ENCODE results near the gene BCAP31. TPM values are rescaled to one million over a fixed set of nuclear protein-coding genes. Genes with fewer than 3 reads are reported as not detected.
"Not testable (repeated sequence)": the region's sequence is repeated elsewhere in the genome, so short reads cannot be mapped to it uniquely, and the experiment has no call there.

BCAP31 gene
- total RNA-seq, 1 donor from 2014 or later: 206 TPM

DNA sequence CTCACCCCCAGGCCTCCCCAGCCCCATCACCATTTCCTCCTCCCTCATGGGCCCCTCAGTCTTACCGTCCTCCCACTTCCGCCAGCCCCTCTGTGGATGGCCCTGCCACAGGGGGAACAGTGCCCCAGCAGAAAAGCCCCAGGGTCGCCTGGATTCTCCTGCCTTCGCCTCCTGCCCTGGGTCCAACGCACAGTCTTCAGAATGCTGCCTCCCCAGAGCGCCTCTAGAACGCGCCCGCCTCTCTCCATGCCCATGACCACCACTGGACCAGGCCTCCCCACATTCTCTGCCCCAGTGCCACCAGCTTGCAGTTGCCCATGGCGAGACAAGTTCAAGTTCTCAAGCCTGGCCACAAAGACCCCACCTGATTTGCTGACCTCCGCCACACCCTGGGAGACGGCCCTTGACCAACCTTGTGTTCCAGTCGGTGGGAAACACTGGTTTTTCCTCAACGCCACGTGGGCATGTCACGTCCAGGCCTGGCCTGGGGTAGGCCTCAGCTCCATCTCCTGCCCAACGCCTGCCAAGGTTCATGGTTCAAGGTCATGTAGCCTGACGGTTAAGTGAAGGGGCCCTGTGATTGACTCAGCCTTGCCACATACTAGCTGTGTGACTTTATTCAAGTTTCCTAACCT lies 39.2 kb upstream of the BCAP31 start:
- no peak for DNase-seq (ENCODE audit: extremely low read depth, low read depth, low spot score)

DNA sequence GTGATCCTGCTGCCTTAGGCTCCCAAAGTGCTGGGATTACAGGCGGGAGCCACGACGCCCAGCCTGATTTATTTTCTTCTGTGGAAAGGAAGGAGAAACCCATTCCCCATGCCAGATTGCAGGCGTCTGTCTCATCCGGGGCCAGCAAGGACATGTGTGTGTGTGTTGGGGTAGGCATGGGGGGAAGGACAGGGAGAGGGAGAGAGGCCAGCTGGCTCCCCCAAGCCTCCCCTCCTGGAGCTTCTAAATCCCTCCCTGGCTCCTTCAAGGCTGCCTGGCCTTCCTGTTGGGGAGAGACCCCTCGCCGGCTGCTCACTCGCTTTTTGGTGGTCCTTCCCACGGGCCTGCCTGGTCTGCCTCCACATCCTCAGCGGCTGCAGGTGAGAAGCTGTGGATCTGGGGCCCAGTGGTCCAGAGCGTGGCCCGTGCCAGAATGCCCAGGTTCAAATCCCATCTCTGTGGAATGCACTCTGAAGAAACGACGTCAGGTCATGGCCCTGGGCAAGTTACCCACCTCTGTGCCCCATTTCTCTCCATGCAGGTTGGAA lies 38.5 kb upstream of the BCAP31 start:
- no peak for DNase-seq (ENCODE audit: extremely low read depth, low read depth, low spot score)

GRCh38 chrX:153761863-153762262 lies 37.7 kb upstream of the BCAP31 start:
- no peak for DNase-seq (ENCODE audit: extremely low read depth, low read depth, low spot score)

DNA sequence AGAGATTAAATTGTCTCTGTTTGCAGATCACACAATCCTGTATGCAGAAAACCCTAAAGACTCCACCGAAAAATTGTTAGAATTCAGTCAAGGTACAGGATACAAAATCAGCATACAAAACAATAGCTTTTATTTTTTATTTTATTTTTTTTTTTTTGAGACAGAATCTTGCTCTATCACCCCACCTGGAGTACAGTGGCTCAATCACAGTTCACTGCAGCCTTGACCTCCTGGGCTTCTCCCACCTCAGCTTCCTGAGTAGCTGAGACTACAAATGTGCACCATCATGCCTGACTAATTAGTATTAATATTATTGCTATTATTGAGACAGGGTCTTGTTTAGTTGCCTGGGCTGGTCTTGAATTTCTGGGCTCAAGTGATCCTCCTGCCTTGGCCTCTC lies 30.9 kb upstream of the BCAP31 start:
- DNase-seq (ENCODE audit: extremely low read depth, low read depth, low spot score): no peak

- DNase-seq (ENCODE audit: extremely low read depth, low read depth, low spot score): no peak
Measured at GRCh38 chrX:153750127-153750774, 26.1 kb upstream of the BCAP31 start.

GRCh38 chrX:153749017-153749416 lies 24.8 kb upstream of the BCAP31 start:
- DNase-seq (ENCODE audit: extremely low read depth, low read depth, low spot score): not testable (repeated sequence)

- not testable (repeated sequence) for DNase-seq (ENCODE audit: extremely low read depth, low read depth, low spot score)
Measured at GRCh38 chrX:153746991-153747390, 22.8 kb upstream of the BCAP31 start.

GRCh38 chrX:153746359-153746758 lies 22.2 kb upstream of the BCAP31 start:
- DNase-seq (ENCODE audit: extremely low read depth, low read depth, low spot score): no peak

DNA sequence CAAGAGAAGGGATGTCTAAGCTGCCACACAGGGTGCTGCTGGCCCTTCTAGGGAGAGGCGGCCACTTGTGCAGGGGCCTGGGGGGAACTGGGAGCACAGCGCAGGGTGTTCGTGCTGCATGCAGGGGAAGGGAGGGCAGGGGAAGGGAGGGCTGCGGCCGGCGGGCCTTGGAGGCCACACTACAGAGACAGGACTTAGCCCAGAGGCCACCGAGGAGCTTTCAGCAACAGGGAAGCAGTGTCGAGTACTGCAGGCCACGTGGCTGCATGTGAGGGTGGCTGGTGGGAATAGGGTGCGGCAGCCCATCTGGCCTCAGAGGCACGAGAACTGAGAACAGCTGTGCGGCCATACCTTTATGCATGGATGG lies 20.9 kb upstream of the BCAP31 start:
- not testable (repeated sequence) for DNase-seq (ENCODE audit: extremely low read depth, low read depth, low spot score)

- DNase-seq (ENCODE audit: extremely low read depth, low read depth, low spot score): no peak
Measured at GRCh38 chrX:153744210-153745066, 20.3 kb upstream of the BCAP31 start.

DNA sequence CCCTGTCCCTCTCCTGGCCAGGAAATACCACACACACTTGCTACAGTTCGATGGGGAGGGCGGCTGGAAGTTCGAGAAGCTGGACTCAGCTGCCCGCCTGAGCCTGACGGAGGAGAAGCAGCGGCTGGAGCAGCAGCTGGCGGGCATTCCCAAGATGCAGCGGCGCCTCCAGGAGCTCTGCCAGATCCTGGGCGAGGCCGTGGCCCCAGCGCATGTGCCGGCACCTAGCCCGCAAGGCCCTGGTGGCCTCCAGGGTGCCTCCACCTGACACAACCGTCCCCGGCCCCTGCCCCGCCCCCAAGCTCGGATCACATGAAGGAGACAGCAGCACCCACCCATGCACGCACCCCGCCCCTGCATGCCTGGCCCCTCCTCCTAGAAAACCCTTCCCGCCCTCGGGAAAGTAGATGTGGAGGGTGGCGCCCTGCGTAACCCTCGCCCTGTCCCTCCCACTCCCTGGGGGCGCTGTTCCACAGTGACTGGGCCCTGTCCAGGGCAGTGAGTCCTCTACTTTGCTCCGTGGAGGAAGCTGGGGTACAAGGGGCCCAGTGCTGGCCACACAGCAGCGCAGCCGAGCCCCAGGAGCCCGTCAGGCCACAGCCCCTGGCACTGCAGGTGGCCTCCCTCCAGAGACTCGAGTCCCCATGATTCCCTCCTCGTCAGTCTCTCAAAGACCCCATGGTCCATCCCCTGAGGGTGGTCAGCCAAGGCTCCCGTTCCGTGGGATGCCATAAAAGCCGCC lies 19.5 kb upstream of the BCAP31 start:
- not testable (repeated sequence) for DNase-seq (ENCODE audit: extremely low read depth, low read depth, low spot score)

GRCh38 chrX:153742796-153743467 lies 18.7 kb upstream of the BCAP31 start:
- DNase-seq (ENCODE audit: extremely low read depth, low read depth, low spot score): not testable (repeated sequence)

DNA sequence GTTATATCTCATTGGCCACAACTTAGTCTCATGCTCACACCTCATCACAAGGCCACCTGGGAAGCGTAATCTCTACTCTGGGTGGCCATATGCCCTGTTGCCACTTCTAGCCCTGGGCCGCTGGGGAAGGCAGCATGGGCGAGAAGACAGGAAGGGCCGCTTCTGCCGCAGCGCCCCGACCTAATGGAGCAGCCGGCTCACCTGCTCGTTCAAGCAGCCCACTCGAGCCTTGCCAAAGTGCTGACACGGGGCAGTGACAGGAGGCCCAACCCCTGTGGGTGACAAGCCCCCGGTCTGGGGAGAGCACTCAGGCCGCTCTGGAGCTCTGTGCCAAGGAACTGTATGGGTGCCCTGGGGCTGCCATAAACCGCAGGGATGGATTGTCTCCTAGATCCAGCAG lies 17.9 kb upstream of the BCAP31 start:
- not testable (repeated sequence) for DNase-seq (ENCODE audit: extremely low read depth, low read depth, low spot score)

DNA sequence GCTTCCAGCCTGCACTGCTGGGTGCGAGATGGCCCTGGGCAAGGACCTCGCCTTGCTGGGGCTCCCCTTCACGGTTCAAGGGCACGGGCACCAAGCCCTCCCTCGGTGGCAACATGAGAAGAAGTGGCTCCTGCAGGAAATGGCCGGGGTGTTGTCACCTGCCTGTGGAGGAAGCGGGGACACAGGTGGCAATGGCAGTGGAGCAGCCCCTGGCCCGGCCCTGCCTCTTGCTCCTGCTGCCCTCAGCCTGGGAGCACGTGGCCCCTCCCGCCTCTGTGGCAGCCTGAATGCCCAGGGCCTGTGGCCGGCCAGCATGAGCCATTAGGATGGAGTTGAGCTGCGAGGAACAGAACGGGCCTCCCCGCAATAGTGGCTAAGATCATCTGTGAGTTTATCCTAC lies 17.3 kb upstream of the BCAP31 start:
- DNase-seq (ENCODE audit: extremely low read depth, low read depth, low spot score): no peak

- DNase-seq (ENCODE audit: extremely low read depth, low read depth, low spot score): no peak
Measured at GRCh38 chrX:153740631-153741222, 16.5 kb upstream of the BCAP31 start.

DNA sequence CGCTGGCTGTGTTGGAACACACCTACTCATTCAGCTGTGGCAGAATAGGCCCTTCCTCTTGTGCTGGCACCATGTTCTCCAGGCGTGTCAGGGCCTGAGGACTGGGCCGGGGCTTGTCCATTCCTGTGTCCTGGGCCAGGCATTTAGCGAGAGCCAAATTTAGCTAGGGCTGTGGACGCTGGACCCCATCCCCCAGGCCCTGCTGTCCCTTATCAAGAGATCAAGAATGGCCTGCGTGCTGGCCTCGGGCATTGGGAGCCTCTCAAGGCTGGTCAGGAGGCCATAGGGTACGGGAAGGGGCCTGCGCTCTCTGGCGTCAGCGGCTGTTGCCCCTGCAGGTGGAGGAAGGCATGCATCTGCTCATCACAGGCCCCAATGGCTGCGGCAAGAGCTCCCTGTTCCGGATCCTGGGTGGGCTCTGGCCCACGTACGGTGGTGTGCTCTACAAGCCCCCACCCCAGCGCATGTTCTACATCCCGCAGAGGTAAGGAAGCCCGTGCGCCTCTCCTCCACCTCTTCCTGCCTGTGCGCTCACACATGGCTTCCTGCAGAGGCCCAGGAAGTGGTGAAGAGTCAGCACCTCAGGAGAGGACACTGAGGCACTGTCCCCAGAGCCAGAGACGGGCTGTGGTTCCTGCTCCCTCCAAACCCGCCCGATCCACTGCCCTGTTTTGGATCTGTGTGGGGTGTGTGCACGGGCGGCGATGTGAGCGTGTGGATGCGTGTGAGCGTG lies 15.7 kb upstream of the BCAP31 start:
- no peak for DNase-seq (ENCODE audit: extremely low read depth, low read depth, low spot score)

- no peak for DNase-seq (ENCODE audit: extremely low read depth, low read depth, low spot score)
Measured at GRCh38 chrX:153738056-153738605, 13.9 kb upstream of the BCAP31 start.

DNA sequence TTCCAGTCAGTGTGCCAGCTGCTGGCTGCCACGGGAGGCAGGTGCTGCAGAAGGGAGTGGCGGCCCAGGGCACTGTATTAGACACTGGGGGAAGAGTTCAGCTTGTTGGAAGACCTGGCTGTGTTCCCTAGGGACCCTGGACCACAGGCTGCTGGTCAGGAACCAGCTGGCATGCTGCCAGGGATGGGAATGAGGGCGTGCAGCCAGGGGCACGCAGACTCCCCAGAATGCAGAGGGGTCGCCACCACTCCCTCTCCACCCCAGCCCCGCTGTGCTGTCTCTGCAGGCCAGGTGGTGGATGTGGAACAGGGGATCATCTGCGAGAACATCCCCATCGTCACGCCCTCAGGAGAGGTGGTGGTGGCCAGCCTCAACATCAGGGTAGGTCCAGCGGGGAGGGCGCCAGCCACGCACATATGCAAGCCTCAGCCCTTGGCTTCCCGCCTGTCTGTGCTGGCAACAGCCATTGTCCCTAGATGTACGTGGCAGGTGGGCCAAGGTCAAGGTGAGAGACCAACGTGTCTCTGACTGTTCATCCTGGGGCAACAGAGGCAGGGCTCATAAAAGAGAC lies 12.8 kb upstream of the BCAP31 start:
- no peak for DNase-seq (ENCODE audit: extremely low read depth, low read depth, low spot score)
